Endodermal cell (in vitro differentiated cells): ENCODE data around the gene MTIF3. TPM values are rescaled to one million over a fixed set of nuclear protein-coding genes. Genes with fewer than 3 reads are reported as not detected.

Source experiments
- DNase-seq: peaks from one replicate; pipeline ENCODE4 v3.0.0-alpha.2; 2017
- H3K27ac ChIP-seq: 2 replicates; pipeline ENCODE4 v1.5.1; 2013; ENCODE audit warnings: mild to moderate bottlenecking, low read depth, low read length, moderate library complexity
- H3K27me3 ChIP-seq: 2 replicates; pipeline ENCODE4 v1.6.1; 2013; ENCODE audit warnings: mild to moderate bottlenecking, low read length, moderate library complexity; ENCODE audit not compliant: insufficient read depth, control insufficient read depth, poor library complexity, severe bottlenecking
- H3K36me3 ChIP-seq: 2 replicates; pipeline ENCODE4 v1.7.0; 2013; ENCODE audit warnings: mild to moderate bottlenecking, low read length, moderate library complexity; ENCODE audit not compliant: control insufficient read depth, insufficient read depth
- H3K4me1 ChIP-seq: one replicate; pipeline ENCODE4 v1.7.0; 2013; ENCODE audit warnings: low read length; ENCODE audit not compliant: control insufficient read depth, insufficient read depth
- H3K4me3 ChIP-seq: 2 replicates; pipeline ENCODE4 v1.5.1; 2013; ENCODE audit warnings: mild to moderate bottlenecking, low read length, moderate library complexity
- H3K9ac ChIP-seq: 2 replicates; pipeline ENCODE4 v1.6.1; 2013; ENCODE audit warnings: mild to moderate bottlenecking, low read length, moderate library complexity; ENCODE audit not compliant: poor library complexity, severe bottlenecking; ENCODE audit errors: extremely low read depth
- H3K9me3 ChIP-seq: 2 replicates; pipeline ENCODE4 v1.6.1; 2013; ENCODE audit warnings: mild to moderate bottlenecking, low read length, moderate library complexity; ENCODE audit not compliant: control insufficient read depth
- H3K27ac Mint-ChIP-seq: 2 replicates; pipeline ENCODE4 v1.8.0; 2020; ENCODE audit warnings: mixed read lengths
- H3K27me3 Mint-ChIP-seq: 2 replicates; pipeline ENCODE4 v1.8.0; 2021; ENCODE audit warnings: mild to moderate bottlenecking, mixed read lengths; ENCODE audit not compliant: insufficient read depth
- H3K36me3 Mint-ChIP-seq: 2 replicates; pipeline ENCODE4 v1.8.0; 2020; ENCODE audit warnings: low read depth, mixed read lengths
- H3K4me1 Mint-ChIP-seq: 2 replicates; pipeline ENCODE4 v1.8.0; 2020; ENCODE audit warnings: mixed read lengths
- H3K4me3 Mint-ChIP-seq: 2 replicates; pipeline ENCODE4 v1.8.0; 2020; ENCODE audit warnings: mild to moderate bottlenecking, moderate library complexity, mixed read lengths
- H3K9me3 Mint-ChIP-seq: 2 replicates; pipeline ENCODE4 v1.8.0; 2020; ENCODE audit warnings: mild to moderate bottlenecking, mixed read lengths
- CTCF ChIP-seq: fragments of 200-600 bp; sonication (generic); conservative IDR thresholded peaks from 2 replicates; pipeline ENCODE4 v1.5.0; 2021; ENCODE audit warnings: antibody characterized with exemption, mild to moderate bottlenecking
- WGBS, 2 experiments: methylation state at CpG; one replicate each; pipeline versions ENCODE4 v1.1.5 to v1.1.7; 2013; ENCODE audit warnings: missing lambda C conversion rate in 2 of 2, mixed read lengths in 1 of 2; ENCODE audit not compliant: insufficient coverage in 1 of 2, insufficient read length in 1 of 2; 5-methylcytosine and 5-hydroxymethylcytosine counted together
- total RNA-seq, 2 donors: library from RNA; stranded (reverse); fragmentation: NEBNext Ultra II Directional in 1 of 2; extraction: Animal tissue kit (Norgen Biotek cat#: 25700) in 1 of 2; gene quantifications; 2 replicates in 1 of 2; 3 replicates in 1 of 2; pipeline ENCODE4 v1.2.1, GENCODE V29; 2021

The MTIF3 gene
- total RNA-seq, 2 donors from 2014 or later = 35.0 to 46.8 TPM

GRCh38 chr13:27496536-27497273, 46.3 kb upstream of the MTIF3 start:
- Histone ChIP-seq H3K36me3 (no peaks in the 10 kb centered on the region), H3K4me3 (no peak overlapping the region), H3K9ac (no peak overlapping the region), H3K27me3 (no peaks in the 10 kb centered on the region), H3K27ac (no peak overlapping the region), H3K4me1 (no peaks in the 10 kb centered on the region), H3K9me3 (no peaks in the 10 kb centered on the region)
- H3K9me3 Mint-ChIP-seq = no peaks in the 10 kb centered on the region
- WGBS, 2 experiments = 78 to 86% methylated on average over 4 to 10 of the region's 10 CpGs
- DNase-seq = no peak
- H3K4me1 Mint-ChIP-seq = peaks cover 4% of the 10 kb centered on the region
- no peaks in the 10 kb centered on the region for H3K36me3 Mint-ChIP-seq
- no peak for TF ChIP-seq CTCF
- peaks cover 2% of the 10 kb centered on the region for H3K27me3 Mint-ChIP-seq
- no peak overlapping the region for H3K27ac Mint-ChIP-seq
- H3K4me3 Mint-ChIP-seq = no peak overlapping the region

DNA sequence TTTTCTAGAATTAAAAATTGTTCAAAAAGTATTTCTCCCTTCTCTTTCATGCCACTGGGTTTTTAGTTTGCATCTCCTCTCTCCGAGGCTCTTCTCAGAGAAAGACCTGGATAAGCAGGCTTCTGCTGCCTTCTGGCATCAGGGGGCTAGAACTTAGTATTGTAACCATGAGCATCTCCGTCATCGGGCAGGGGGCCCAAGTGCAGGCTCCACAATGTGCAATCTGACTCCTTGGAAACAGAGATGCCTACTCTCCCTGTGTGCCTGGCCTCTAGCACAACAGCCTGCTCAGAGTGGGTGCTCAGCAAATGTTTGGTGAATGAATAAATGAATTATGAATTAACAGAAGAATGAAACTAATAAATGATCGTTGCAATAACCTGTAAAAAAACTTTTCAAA, 45.6 kb upstream of the MTIF3 start:
- Mint-ChIP-seq H3K9me3 (no peaks in the 10 kb centered on the region), H3K4me3 (no peak overlapping the region), H3K27ac (no peak overlapping the region), H3K27me3 (peaks cover 4% of the 10 kb centered on the region), H3K36me3 (no peaks in the 10 kb centered on the region), H3K4me1 (peaks cover 4% of the 10 kb centered on the region)
- 87 to 100% methylated on average over 1 to 4 of the region's 4 CpGs for WGBS, 2 experiments
- TF ChIP-seq CTCF = no peak
- Histone ChIP-seq H3K36me3 (no peaks in the 10 kb centered on the region), H3K27ac (no peak overlapping the region), H3K4me3 (no peak overlapping the region), H3K9me3 (no peaks in the 10 kb centered on the region), H3K9ac (no peak overlapping the region), H3K4me1 (no peaks in the 10 kb centered on the region), H3K27me3 (no peaks in the 10 kb centered on the region)
- no peak for DNase-seq

DNA sequence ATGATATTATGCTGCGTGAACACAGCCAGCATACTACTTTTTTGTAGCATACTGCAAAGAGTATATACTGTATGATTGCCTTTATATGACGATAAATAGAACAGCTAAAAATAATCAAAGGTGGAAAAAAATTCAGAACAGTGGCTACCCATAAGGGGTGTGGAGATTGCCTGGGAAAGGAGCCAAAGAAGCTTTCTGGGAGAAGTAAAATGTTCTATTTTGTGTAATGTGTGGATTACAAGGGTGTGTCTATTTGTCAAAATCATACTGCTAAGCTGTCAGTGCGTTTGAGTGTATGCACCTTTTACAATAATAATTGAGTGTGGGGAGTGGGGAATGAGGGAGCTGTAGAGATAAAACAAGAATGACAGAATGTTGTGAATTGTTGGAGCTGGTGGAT, 45.2 kb upstream of the MTIF3 start:
- Histone ChIP-seq H3K27ac (no peak overlapping the region), H3K4me1 (no peaks in the 10 kb centered on the region), H3K9me3 (no peaks in the 10 kb centered on the region), H3K9ac (no peak overlapping the region), H3K36me3 (no peaks in the 10 kb centered on the region), H3K27me3 (no peaks in the 10 kb centered on the region), H3K4me3 (no peak overlapping the region)
- Mint-ChIP-seq H3K27ac (no peak overlapping the region), H3K4me1 (peaks cover 4% of the 10 kb centered on the region), H3K4me3 (no peak overlapping the region), H3K27me3 (peaks cover 4% of the 10 kb centered on the region), H3K9me3 (no peaks in the 10 kb centered on the region), H3K36me3 (no peaks in the 10 kb centered on the region)
- no peak for TF ChIP-seq CTCF
- DNase-seq = no peak
- WGBS, 2 experiments = 90 to 100% methylated on average over 3 of the region's 3 CpGs
